Cerebellar cortex (tissue), 1 donor: ENCODE measurements around the gene TGFBR3.

Source experiments
- DNase-seq: peaks from one replicate; pipeline ENCODE4 v3.0.0-alpha.2; 2015; ENCODE audit warnings: low spot score

TGFBR3 gene

DNA sequence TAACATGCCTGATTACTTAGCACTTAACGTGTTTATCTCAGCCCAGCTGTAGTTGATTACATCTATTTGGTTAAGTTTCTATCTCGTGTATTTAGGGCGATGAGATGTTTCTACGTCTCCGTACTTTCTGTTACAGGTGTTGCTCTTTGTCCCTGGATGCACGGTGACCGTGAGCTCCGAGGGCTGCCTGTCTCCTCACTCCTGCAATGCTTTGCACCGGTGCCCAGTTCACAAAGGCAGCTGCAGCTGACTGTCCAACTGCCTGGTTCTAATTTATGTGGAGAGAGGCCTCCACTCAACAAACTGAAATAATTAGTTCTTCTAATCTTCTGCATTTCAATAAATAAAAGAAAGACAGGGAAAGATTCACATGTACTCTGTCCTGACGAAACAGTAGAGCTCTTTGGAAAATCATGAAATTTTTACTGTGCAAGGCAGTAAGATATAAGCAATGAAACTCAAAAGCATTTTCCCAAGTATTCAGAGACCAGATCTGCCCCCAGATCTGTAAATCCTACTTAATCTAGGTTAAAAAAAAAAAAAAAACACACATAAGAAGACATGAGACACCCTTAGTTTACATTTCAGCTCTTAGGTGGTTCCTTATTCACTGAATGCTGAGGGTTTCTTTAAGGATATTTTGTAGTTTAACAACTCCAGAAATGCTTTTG, 108.2 kb downstream of the TGFBR3 start:
- DNase-seq, result no peak

DNA sequence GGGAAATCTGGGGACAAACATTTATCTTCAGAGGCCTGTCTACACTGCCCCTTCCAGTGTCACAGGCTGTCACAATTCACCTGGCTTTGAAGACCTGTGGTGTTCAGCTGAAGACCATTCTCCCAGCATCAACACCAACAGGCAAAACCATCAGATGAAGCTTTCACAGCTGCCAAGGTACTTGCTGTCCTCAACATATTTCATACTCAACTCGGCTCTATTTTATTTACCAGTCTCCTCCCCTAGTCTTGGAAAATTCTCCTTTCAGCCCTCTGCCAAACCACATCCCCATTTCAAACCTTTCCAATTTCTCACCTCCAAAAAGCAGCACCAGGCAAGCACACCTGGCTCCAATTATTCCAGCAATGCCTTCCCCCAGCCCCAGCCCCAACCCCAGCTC, 108.8 kb downstream of the TGFBR3 start:
- DNase-seq, result no peak

DNA sequence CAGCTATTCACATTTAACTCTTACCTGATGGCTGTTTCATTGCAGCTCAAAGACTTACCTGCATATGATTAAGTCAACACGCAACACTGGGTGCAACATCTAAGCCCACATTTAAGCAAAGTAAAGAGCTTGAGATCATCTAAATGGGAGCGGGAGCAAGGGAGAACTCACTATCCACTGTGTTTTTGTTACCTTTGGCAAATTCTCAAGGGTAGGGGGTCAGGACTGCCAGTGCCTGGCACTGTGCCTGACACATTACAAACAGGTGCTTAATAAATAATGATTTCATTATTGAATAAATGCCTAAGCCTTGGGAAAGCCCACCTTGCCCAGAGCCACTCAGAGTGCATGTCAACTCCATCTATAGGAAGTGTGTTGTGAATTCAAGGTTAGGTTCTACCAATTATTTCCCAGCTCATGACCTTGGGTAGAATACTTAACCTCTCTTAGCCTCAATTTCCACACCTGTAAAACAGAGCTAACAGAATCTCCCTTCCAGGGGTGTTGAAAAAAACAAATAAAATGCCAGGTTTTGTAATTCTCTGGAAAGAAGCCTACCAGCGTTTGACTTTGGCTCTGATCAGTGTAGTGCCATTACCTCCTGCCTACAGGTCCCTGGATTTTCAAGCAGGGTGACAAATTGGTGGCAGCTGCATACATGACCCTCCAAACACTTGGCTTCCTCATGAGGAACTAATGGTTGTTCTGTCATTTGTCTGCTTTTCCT, 109.7 kb downstream of the TGFBR3 start:
- no peak for DNase-seq

DNA sequence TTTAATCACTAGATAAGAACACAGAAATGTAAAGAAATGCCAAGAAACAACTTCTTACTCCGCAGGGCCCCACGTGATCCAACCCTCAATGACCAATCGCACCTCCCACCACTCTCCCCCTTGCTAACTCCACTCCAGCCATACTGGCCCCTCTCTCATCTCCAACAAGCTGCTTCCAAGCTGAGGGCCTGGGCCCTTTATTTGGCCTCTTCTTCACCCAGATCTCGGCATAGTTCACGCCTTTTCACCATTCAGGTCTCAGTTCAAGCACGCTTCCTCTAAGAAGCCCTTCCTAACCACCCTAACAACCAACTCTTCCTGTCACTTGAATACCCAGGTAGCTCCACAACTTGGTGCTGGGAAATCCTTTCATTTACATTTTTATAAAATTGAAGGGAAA, 110.7 kb downstream of the TGFBR3 start:
- DNase-seq, result no peak

DNA sequence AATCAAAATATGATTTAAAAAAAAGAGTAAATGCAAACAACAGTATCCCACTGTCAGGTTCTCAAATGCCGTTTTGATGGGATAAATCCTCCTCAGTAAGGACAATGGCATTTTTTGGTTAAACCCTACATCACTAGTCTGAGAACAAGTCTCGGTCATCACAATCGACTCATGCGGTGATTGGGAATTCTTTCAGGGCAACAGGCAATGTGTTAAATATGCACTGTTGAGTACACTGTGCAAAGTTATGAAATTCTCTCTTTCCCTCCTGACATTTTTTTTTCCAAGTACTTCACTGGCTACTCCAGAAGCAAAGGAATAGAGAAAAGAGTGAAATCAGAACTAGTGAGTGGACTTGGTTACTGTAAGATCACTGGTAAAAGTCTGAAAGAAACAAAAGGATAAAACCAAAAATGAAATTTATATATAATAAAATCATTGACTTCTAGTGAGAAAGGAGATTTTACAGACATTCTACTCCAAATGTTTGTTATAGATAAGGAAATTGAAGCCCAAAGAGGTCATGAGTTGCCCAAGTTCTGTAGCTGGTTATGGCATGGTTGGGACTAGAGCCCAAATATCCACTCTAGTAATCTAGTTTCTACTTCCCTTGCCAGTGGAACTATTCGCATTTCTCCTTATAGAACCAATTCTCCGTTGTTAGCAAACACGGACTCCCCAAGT, 111.3 kb downstream of the TGFBR3 start:
- DNase-seq, result no peak

DNA sequence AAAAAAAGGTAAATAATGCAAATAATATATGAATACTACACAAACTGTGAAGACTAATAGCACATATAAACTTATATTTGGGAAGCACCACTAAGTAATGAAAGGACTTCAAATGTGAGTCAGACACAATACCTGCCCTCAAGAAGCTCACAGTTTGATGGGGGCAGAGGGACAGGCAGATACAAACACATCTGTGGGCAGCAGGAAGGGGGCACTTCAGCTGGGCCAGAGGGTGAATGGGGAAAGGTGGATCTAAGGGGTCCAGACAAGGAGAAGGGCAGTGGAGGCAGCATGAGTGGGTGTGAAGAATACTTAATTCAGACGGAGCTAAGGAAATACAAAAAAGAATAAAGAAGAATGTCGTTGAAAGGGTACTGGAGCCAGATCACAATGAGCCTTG, 114.2 kb downstream of the TGFBR3 start:
- DNase-seq, result no peak

DNA sequence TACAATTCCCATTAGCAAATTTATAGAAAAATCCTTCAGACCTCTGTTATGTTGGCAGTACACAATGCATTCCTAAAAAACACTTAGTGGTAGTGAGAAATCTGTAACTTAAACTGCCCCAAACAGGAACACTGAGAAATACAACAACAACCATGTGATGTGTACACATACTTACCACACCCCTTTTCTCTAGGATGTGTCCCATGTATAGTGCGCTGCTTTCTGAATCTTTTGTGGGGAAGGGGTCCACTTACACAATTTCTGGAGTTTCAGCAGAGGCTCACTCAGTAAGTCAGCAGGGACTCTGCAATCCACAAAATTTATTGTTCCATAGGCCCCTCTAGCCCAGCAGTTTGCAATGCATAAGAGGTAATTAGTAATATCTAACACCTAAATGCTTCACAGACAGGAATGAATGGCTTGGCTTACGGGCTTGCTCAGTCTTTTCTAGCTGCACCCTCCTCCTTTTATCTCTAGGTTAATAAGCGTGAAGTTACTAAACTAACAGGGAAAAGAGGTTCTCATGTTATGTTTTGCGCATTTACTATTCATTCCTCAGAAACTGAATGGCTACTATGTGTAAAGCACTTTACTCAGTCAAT, 115.2 kb downstream of the TGFBR3 start:
- no peak for DNase-seq

DNA sequence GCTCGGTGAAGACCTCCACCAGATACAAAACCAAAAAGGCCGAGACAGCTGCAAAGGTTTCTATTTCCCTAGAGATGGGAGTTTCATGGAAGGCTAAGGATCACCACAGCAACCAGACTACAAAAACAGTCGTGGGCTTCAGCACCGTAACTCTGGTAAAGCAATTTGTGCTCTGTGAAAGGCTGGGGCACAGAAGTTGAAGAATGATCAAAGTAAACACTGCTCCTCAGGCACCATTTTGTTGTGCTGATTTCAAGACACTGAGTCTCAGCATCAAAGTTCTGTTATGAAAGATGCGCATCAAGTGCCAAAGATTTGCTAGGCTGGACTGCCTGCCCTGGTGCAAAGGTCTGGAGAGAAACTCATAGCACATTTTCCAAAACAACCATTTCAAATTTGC, 116.2 kb downstream of the TGFBR3 start:
- no peak for DNase-seq

DNA sequence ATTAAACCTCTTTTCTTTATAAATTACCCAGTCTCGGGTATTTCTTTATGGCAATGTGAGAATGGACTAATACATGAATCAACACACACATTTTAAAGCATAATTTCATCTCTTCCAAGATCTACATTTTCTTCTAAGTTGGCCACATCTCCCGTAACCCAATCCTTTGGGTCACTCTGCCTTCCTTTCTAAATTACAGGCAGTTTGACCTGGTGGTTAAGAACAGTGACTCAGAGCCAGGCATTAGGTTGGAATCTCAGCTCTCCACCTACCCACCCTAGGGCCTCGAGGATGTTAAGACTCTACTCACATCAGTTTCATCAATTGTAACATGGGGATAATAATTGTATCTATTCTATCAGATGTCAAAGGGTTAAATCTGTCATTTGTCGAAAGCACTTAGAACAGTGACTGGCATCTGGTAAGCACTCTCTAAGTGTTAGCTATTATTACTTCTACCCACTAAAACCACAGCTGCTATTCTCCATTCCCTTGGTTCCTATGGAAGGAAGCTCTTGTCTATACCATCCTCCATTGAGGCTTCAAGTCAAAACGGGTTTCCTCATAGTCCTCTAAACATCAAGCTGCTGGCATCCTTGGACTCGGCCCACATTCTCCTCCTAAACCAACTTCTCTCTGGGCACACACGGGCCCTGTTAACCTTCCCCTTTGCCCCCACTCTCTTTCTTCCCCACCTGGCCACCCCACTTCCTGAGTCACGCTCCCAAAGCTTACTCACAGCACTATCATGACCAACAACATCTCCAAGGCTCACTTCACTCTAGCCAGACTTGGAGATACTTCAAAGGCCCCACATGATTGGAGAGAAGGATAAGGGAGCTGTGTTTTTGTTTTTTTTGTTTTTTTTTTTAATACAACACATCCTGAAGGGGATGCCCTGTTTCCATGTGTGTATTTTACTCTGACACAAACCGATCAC, 116.9 kb downstream of the TGFBR3 start:
- DNase-seq, result no peak

DNA sequence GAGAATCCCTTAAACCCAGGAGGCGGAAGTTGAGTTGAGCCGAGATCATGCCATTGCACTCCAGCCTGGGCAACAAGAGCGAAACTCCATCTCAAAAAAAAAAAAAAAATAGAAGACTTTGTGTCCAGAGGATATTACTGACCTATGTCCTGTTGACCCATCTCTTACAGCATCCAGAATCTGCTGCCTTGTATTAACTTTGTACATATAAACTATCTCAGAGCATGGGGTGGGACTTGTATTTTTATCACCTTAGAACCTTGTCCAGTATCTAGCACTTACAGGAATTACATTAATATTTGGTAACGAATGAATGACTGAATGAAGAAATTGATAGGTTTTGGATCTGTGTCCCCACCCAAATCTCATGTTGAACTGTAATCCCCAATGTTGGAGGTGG, 117.8 kb downstream of the TGFBR3 start:
- no peak for DNase-seq

DNA sequence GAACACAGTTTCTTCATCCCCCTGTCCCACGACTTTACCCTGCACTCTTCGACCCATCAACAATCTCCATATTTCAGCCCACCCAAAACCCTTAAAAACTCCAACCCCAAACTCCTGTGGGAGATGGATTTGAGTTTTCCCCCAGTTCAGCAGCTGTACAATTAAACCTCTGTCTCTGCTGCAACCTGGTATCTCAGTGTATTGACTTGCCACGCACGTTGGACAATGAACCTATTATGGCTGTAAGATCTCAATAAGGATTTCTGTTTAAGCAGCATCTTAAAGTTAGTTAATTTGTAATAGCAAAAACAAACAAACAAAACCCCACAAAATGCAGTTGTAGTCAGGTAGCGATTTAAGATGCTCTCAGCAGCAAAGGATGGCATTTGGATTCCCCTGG, 119.1 kb downstream of the TGFBR3 start:
- DNase-seq, result no peak

DNA sequence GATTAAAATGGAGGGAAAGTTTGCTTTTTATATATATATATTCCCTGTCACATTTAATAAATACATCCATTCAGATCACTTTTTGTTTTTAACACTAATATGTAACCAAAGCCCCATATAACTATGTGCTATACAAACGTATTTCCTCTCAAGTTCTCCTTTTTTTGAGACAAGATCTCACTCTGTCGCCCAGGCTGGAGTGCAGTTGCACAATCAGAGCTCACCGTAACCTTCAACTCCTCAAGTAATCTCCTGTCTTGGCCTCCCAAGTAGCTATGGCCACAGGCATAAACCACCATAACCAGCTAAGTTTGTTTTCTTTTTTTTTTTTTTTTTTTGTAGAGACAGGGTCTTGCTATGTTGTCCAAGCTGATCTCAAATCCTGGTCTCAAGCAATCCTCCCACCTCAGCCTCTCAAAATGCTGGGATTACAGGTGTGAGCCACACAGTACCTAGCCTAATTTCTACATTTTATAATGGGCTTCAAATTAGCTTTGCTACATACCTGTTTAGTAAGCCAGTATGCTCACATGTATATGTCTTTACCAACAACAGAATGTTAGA, 120.0 kb downstream of the TGFBR3 start:
- DNase-seq, result no peak

DNA sequence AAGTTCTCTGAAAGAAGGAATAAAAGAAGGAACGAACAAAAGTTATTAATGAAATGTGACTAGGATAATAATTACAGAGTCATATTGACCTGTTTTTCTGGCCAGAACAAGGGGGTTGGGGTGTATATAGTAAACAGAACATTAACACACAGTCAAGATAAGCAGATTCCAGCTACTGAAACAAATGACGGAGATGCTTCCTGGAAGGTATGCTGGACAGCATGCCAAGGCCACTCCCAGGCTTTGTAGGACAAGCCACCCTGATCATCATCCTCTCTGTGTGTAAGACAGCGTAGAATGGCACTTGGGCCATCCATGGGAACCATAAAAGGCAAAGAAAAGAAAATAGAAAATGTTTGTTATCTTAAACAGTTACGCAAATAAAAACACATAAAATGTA, 120.7 kb downstream of the TGFBR3 start:
- no peak for DNase-seq

DNA sequence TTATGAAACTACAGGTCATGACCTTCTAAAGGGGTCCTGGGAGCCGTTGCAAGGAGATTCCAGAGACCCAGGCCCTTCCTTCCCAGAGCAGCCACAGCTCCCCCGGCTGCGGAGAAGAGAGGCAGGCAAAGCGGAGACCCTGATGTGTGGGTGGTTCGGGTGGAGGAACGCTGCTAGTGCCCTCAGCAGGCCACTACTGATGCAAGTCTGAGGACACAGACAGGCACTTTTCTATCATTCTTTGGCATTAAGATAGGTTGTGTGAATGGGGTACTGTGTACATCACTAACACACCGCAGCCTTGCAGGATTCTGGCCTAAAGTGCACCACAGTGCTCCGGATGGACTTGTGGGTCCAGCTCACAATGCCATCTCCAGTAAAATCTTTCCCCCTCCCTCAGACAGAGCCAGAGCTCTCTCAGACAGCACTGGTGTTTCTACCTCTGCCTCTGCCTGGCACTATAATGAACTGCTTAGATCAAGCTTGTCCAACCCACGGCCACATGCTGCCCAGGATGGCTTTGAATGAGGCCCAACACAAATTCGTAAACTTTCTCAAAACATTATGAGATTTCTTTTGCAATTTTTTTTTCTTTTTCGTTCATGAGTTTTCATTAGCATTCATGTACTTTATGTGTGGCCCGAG, 121.4 kb downstream of the TGFBR3 start:
- DNase-seq, result no peak

DNA sequence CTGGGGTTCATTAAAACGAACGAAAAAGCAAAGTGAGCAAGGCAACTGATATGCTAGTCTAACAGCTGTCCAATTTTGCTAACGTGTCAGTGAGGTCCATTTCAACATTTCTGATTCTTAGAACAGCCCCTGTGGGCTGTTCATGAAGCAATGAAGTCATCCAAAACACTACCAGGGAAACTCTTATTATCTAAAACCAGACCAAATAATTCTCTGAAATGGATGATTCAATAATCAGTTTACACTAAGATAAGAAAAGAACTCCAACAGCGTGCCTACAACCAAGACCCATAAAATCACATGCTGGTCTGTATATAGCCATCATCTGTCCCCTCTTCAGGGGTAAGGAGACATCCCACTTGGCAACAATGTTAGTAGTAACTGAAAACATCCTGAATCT, 122.7 kb downstream of the TGFBR3 start:
- no peak for DNase-seq

DNA sequence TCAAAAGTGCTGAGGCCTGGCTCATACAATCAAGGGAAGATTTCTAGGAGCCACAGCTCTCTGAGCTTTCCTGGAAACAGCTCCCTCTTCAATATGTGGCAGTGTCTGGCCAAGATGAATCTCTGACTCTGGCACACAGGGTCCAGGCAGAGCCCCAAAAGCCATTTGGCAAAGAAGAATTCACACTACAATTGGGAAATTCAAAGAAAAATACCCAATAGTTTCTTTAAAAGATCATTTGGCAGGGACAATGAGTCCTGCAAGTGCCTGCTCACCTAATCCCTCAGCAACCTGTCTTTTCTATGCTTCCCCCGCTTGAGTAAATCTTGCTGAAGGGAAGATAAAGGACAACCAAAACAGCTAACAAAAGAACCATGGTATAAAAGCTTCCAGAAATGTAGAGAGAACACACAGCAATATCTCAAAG, 124.6 kb downstream of the TGFBR3 start:
- DNase-seq, result peak; percentile 27

DNA sequence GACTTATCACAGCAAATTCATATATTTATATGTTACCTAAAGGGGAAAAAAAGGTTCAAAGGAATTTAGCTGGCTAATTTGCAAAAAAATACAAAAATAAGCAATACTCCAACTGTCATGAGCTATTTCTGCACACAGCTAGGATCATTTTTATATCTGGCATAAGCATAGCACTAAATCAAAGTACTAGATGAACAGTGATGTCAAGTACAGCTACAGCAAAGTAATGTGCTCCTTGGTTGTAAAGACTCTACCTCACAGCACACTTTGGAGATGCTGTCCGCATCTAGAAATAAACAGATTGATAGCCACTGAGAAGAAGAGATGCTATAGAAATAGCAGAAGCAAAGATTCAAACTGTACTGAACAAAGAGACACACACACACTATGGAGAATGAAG, 125.4 kb downstream of the TGFBR3 start:
- no peak for DNase-seq

DNA sequence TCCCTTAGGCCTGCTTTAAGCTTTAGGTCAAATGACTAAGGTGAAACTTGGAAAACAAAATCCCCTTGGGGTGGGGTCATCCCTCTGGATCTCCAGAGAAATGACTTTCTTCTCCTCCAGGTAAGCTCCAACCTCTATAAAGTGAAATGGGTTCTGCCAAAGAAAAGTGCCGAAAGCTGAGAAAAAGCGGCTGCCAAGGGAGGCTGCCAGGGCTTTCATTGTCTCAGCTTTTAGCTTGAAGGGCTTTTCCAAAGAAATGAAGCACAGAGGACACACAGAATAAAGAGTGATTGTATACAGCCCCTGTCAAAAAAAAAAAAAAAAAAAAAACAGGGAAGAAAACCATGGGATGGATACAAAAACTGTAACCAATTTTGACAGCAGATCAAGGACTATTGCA, 126.9 kb downstream of the TGFBR3 start:
- DNase-seq, result no peak

DNA sequence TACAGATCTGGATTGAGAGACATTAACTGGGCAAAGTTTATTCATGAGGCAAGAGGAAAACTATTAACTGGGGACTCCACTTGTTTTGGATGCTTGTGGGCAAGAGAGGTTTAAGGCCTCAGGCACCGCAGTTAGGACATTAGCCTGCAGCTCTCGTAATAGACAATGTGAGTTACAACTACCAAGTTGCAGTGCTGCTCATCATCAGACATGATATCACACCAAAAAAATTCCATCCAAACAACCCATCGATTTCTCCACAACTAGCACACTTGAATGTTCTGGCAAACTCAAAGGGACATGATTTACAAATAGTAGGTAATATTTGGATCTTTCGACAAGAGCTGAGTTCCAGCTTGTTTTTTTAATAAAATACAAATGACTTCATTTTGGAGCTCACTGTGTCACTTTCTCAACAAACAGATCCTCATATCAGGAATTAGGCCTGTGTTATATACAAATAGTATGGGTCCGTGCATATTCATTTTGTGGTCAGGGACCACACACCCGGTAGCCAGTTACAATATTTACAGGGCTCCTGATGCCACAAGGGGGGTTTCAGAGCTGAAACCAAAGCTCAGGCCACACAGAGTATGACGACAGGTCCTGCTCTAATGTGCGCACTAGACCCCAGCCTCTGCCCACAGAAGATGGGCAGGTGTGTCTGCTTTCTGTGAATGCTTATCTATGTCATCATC, 128.0 kb downstream of the TGFBR3 start:
- DNase-seq, result no peak

DNA sequence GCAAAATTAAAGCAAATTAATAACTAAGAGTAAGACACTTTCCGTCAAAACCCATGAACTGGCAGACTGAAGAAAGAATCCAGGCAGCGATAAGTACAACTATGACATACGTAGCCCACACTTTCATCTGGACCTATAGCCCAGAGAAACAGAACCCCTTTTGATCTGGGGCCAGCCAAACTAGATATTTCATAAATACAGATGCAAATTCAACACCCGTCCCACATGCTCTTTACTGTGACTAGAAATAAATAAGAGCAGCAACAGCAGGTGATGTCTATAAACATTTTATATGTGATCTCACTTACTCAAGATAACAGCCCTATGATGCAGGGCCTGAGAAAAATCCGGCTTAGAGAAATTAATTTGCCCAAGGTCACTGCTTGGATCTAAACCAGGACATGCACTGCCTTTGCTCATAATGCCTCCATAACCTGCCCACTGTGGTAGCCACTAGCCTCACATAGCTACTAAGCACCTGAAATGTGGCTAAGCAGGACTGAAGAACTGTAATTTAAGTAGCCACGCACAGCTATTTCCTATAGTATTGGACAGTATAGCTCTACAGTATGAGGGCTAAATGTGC, 130.2 kb downstream of the TGFBR3 start:
- DNase-seq, result no peak
